ENCODE data around the gene PTPRM.
A peak's percentile ranks its signal among the peaks of the same experiment; 100 is the strongest.

PTPRM gene

GRCh38 chr18:7812431-7813063 lies 245.4 kb downstream of the PTPRM start:
- DNase-seq, result no peak

- DNase-seq, result no peak
Observed at GRCh38 chr18:7813131-7813530, 246.0 kb downstream of the PTPRM start.

- DNase-seq, result no peak
Observed at GRCh38 chr18:7814754-7815315, 247.7 kb downstream of the PTPRM start.

- no peak for DNase-seq
Observed at GRCh38 chr18:7815787-7816186, 248.7 kb downstream of the PTPRM start.

GRCh38 chr18:7817575-7818230 lies 250.6 kb downstream of the PTPRM start:
- no peak for DNase-seq

- DNase-seq, result no peak
Observed at GRCh38 chr18:7821784-7822183, 254.7 kb downstream of the PTPRM start.

- DNase-seq, result peak; percentile 0
Observed at GRCh38 chr18:7822435-7823331, 255.6 kb downstream of the PTPRM start.

GRCh38 chr18:7824970-7825369 lies 257.9 kb downstream of the PTPRM start:
- DNase-seq, result no peak

GRCh38 chr18:7830468-7830867 lies 263.4 kb downstream of the PTPRM start:
- DNase-seq, result no peak

GRCh38 chr18:7839548-7839947 lies 272.4 kb downstream of the PTPRM start:
- no peak for DNase-seq

- DNase-seq, result no peak
Observed at GRCh38 chr18:7840411-7840810, 273.3 kb downstream of the PTPRM start.

- no peak for DNase-seq
Observed at GRCh38 chr18:7844017-7844416, 276.9 kb downstream of the PTPRM start.

GRCh38 chr18:7844418-7844817 lies 277.3 kb downstream of the PTPRM start:
- DNase-seq, result no peak

- DNase-seq, result no peak
Observed at GRCh38 chr18:7846335-7846734, 279.2 kb downstream of the PTPRM start.

GRCh38 chr18:7847357-7848053 lies 280.4 kb downstream of the PTPRM start:
- DNase-seq, result no peak

GRCh38 chr18:7848054-7848412 lies 280.9 kb downstream of the PTPRM start:
- no peak for DNase-seq

- no peak for DNase-seq
Observed at GRCh38 chr18:7850446-7850845, 283.3 kb downstream of the PTPRM start.

- no peak for DNase-seq
Observed at GRCh38 chr18:7855028-7855427, 287.9 kb downstream of the PTPRM start.

- no peak for DNase-seq
Observed at GRCh38 chr18:7855671-7856070, 288.6 kb downstream of the PTPRM start.

- no peak for DNase-seq
Observed at GRCh38 chr18:7856116-7856515, 289.0 kb downstream of the PTPRM start.

GRCh38 chr18:7856733-7857132 lies 289.6 kb downstream of the PTPRM start:
- DNase-seq, result no peak

- DNase-seq, result no peak
Observed at GRCh38 chr18:7857562-7857961, 290.4 kb downstream of the PTPRM start.

GRCh38 chr18:7859122-7859521 lies 292.0 kb downstream of the PTPRM start:
- no peak for DNase-seq

Data from CD4-positive, alpha-beta T cell treated with Interleukin-10 for 1 hour (primary cell).